IMR-90 (cell line): Measurements from ENCODE around the gene RASSF9.

Experiments used
- CEBPB ChIP-seq: IDR thresholded peaks from 2 replicates; pipeline ENCODE4 v1.6.1; 2012; ENCODE audit warnings: low read depth, low read length, improper control_type of control experiment
- CTCF ChIP-seq: conservative IDR thresholded peaks from 2 replicates; pipeline ENCODE4 v1.5.1; 2012; ENCODE audit warnings: mild to moderate bottlenecking, low read depth, low read length, improper control_type of control experiment
- POLR2A ChIP-seq: IDR thresholded peaks from 2 replicates; pipeline ENCODE4 v1.6.1; 2012; ENCODE audit warnings: mild to moderate bottlenecking, low read depth, low read length
- USF2 ChIP-seq: fragments of 150-350 bp; IDR thresholded peaks from 2 replicates; pipeline ENCODE4 v1.6.1; 2017; ENCODE audit warnings: mild to moderate bottlenecking, antibody characterized with exemption, low read length, low read depth

GRCh38 chr12:85821206-85821605, 15.0 kb downstream of the RASSF9 start:
- TF ChIP-seq CTCF (no peak), USF2 (no peak), CEBPB (no peak), POLR2A (no peak)
